K562 (cell line): ENCODE measurements around the gene LAMB1. TPM values are rescaled to one million over a fixed set of nuclear protein-coding genes. Genes with fewer than 3 reads are reported as not detected.

Experiments used
- CTBP1 ChIP-seq: fragments of 450-650 bp; IDR thresholded peaks from 2 replicates; pipeline ENCODE4 v1.6.1; 2016; ENCODE audit warnings: borderline replicate concordance
- FOXA3 ChIP-seq, 2 experiments: fragments of 450-650 bp in 1 of 2; sonication (generic) in 1 of 2; formaldehyde crosslinking; IDR thresholded peaks in 1 of 2; conservative IDR thresholded peaks in 1 of 2; 2 replicates each; pipeline versions ENCODE4 v1.4.0 to v1.8.0; 2020 to 2022; ENCODE audit warnings: mild to moderate bottlenecking in 2 of 2, missing genetic modification reagents in 1 of 2
- GATAD2B ChIP-seq: fragments of 450-650 bp; IDR thresholded peaks from 2 replicates; pipeline ENCODE4 v1.6.1; 2017; ENCODE audit warnings: mild to moderate bottlenecking, borderline replicate concordance
- HDGF ChIP-seq: fragments of 450-650 bp; IDR thresholded peaks from 2 replicates; pipeline ENCODE4 v1.6.1; 2016
- HIVEP1 ChIP-seq: fragments of 250-450 bp; sonication (Bioruptor Pico); IDR thresholded peaks from 2 replicates; pipeline ENCODE4 v1.4.0; 2020; ENCODE audit warnings: mild to moderate bottlenecking
- MAFK ChIP-seq: IDR thresholded peaks from 2 replicates; pipeline ENCODE4 v1.6.1; 2011; ENCODE audit warnings: low read length, improper control_type of control experiment
- PML ChIP-seq: IDR thresholded peaks from 2 replicates; pipeline ENCODE4 v1.6.1; 2012; ENCODE audit warnings: low read length, inconsistent platforms
- SIX5 ChIP-seq, 2 experiments: IDR thresholded peaks; 2 replicates each; pipeline ENCODE4 v1.6.1; 2011; ENCODE audit warnings: low read length in 2 of 2, borderline replicate concordance in 1 of 2, low read depth in 1 of 2, mild to moderate bottlenecking in 1 of 2, moderate library complexity in 1 of 2; ENCODE audit not compliant: insufficient read depth in 1 of 2
- polyA plus RNA-seq, 8 experiments: library from polyadenylated mRNA; depleted of rRNA in 4 of 8; stranded (reverse) in 5 of 8; unstranded in 3 of 8; fragments of >200 nt; fragmentation: Nextera tagmentation in 2 of 8; fragmentation: Illumina TruSeq in 1 of 8; extraction: Ambion mirVana in 2 of 8; extraction: Trizol in 1 of 8; gene quantifications; 2 replicates each; pipeline versions ENCODE4 v1.2.1 to v1.2.3, GENCODE V29; 2011 to 2014; ENCODE audit warnings: inconsistent platforms in 1 of 8, missing spikeins in 1 of 8
- total RNA-seq, 7 experiments: library from RNA; depleted of rRNA in 6 of 7; stranded (reverse); fragments of >200 nt in 6 of 7; fragmentation: Illumina TruSeq in 2 of 7; extraction: Trizol in 2 of 7; gene quantifications; 2 replicates each; pipeline versions ENCODE4 v1.2.1 to v1.2.3, GENCODE V29; 2011 to 2021; ENCODE audit warnings: low replicate concordance in 1 of 7
- TF ChIP-seq, protein P1 (sequence below), 2 experiments: fragments of 150-350 bp in 1 of 2; IDR thresholded peaks; 2 replicates each; pipeline ENCODE4 v1.6.1; 2012 to 2016; ENCODE audit warnings: low read depth in 2 of 2, low read length in 2 of 2, mild to moderate bottlenecking in 1 of 2, moderate library complexity in 1 of 2
- TF ChIP-seq, protein P2 (sequence below): fragments of 450-650 bp; formaldehyde crosslinking; IDR thresholded peaks from 2 replicates; pipeline ENCODE4 v1.4.0; 2020; ENCODE audit warnings: mild to moderate bottlenecking, mixed read lengths

Gene LAMB1
- total and polyA plus RNA-seq, 9 of the 15 experiments (the other 6 are each of a cell fraction or from before 2014, with no cell fraction given) = 6.0 to 17.7 (median 12.3) TPM

DNA sequence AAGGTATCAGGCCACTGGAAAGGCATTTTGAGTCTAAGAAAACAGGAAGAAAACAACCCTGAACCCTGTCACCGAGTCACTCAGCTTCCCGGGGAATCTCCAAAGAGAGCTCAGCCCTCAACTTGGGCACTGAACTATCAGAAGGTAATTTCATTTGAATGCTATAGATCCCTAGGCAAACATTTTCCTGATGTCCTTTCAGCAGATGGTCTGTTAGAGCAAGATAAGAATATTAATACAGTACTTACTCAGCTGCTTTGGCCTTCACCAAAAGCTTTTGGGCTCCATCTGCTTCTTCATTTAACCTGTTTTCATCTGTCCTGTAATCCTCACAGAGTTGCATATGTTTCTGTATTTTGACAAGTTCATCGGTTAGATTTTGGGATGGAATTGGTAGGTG, 34.2 kb upstream of the LAMB1 start (continued):
- TF ChIP-seq FOXA3 (CRISPR knock-in tag; conservative IDR thresholded peaks at IDR 0.05 in 1 of 2, IDR thresholded peaks at IDR 0.05 in 1 of 2) (0 out of 4 replicates have a peak, but pooled peaks of 1 of the 2 experiments have one; percentile 24), MAFK (0 out of 2 replicates have a peak, but pooled peaks have one; percentile 23), CTBP1 (peak; percentile 46; the same call in 1 of the 2 replicates), PML (0 out of 2 replicates have a peak, but pooled peaks have one; percentile 33), HDGF (no peak), GATAD2B (peak; percentile 50; the same call in 1 of the 2 replicates), SIX5 (IDR thresholded peaks at IDR 0.05; ENCODE audit: borderline replicate concordance in 1 of 2, insufficient read depth in 1 of 2, low read depth in 1 of 2, low read length in 2 of 2) (no peak), HIVEP1 (CRISPR knock-in tag) (no peak)
- TF ChIP-seq, protein P1, sequence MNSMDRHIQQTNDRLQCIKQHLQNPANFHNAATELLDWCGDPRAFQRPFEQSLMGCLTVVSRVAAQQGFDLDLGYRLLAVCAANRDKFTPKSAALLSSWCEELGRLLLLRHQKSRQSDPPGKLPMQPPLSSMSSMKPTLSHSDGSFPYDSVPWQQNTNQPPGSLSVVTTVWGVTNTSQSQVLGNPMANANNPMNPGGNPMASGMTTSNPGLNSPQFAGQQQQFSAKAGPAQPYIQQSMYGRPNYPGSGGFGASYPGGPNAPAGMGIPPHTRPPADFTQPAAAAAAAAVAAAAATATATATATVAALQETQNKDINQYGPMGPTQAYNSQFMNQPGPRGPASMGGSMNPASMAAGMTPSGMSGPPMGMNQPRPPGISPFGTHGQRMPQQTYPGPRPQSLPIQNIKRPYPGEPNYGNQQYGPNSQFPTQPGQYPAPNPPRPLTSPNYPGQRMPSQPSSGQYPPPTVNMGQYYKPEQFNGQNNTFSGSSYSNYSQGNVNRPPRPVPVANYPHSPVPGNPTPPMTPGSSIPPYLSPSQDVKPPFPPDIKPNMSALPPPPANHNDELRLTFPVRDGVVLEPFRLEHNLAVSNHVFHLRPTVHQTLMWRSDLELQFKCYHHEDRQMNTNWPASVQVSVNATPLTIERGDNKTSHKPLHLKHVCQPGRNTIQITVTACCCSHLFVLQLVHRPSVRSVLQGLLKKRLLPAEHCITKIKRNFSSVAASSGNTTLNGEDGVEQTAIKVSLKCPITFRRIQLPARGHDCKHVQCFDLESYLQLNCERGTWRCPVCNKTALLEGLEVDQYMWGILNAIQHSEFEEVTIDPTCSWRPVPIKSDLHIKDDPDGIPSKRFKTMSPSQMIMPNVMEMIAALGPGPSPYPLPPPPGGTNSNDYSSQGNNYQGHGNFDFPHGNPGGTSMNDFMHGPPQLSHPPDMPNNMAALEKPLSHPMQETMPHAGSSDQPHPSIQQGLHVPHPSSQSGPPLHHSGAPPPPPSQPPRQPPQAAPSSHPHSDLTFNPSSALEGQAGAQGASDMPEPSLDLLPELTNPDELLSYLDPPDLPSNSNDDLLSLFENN (IDR thresholded peaks at IDR 0.05; ENCODE audit: low read depth in 2 of 2, low read length in 2 of 2) = peak in 1 of 2 experiments; percentile 70; a peak in 1 of 4 replicates
- TF ChIP-seq, protein P2, sequence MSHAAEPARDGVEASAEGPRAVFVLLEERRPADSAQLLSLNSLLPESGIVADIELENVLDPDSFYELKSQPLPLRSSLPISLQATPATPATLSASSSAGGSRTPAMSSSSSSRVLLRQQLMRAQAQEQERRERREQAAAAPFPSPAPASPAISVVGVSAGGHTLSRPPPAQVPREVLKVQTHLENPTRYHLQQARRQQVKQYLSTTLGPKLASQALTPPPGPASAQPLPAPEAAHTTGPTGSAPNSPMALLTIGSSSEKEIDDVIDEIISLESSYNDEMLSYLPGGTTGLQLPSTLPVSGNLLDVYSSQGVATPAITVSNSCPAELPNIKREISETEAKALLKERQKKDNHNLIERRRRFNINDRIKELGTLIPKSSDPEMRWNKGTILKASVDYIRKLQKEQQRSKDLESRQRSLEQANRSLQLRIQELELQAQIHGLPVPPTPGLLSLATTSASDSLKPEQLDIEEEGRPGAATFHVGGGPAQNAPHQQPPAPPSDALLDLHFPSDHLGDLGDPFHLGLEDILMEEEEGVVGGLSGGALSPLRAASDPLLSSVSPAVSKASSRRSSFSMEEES = no peak
